ENCODE results near the gene NALCN.
A peak's percentile ranks its signal among the peaks of the same experiment; 100 is the strongest.

Gene NALCN

DNA sequence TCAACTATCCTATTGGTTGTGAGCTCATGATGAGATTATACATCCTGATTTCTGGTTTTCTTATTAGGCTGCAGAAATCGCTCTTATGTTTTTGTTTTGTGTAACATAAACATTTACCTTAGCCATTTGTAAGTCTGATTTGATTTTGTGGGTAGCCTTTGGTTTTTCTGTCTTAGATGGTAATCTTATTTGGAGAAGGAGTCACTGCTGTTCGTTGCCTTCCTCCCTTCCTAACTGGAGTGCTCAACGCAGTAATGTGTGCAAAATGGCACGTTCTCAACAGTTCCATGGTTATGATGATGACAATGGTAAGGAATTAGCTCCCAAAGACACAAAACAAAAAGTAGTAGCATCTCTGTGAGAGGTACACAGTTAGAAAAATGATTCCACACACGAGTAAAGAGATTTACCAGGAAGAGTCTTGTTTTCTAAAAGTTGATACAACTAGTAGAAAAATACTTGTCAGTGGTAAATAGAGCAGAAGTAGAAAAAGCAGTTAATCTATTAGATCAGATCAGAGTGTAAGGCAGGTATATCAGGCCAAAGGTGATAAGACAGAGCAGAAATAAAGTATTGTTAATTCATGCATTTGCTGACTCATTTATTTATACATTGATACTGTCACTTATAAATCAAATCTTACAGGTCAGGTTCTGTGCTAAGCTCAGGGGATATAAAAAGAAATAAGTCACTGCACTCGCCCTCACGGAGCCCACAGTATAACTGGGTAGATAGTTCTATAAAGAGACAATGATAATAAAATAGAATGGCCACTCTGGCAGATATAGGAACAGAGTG, 270.0 kb downstream of the NALCN start:
- H3K4me3 Mint-ChIP-seq, result no peak overlapping the region
- TF ChIP-seq, protein P1, sequence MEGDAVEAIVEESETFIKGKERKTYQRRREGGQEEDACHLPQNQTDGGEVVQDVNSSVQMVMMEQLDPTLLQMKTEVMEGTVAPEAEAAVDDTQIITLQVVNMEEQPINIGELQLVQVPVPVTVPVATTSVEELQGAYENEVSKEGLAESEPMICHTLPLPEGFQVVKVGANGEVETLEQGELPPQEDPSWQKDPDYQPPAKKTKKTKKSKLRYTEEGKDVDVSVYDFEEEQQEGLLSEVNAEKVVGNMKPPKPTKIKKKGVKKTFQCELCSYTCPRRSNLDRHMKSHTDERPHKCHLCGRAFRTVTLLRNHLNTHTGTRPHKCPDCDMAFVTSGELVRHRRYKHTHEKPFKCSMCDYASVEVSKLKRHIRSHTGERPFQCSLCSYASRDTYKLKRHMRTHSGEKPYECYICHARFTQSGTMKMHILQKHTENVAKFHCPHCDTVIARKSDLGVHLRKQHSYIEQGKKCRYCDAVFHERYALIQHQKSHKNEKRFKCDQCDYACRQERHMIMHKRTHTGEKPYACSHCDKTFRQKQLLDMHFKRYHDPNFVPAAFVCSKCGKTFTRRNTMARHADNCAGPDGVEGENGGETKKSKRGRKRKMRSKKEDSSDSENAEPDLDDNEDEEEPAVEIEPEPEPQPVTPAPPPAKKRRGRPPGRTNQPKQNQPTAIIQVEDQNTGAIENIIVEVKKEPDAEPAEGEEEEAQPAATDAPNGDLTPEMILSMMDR (IDR thresholded peaks at IDR 0.05; ENCODE audit: unreplicated experiment in 3 of 3), result no peak
- no peaks in the 10 kb centered on the region for H3K4me1 Mint-ChIP-seq
- H3K27me3 Mint-ChIP-seq (ENCODE audit: low read depth), result peaks cover 4% of the 10 kb centered on the region
- no peak overlapping the region for H3K27ac Mint-ChIP-seq
- no peaks in the 10 kb centered on the region for H3K36me3 Mint-ChIP-seq (ENCODE audit: low read depth)
- H3K9me3 Mint-ChIP-seq, result no peaks in the 10 kb centered on the region

DNA sequence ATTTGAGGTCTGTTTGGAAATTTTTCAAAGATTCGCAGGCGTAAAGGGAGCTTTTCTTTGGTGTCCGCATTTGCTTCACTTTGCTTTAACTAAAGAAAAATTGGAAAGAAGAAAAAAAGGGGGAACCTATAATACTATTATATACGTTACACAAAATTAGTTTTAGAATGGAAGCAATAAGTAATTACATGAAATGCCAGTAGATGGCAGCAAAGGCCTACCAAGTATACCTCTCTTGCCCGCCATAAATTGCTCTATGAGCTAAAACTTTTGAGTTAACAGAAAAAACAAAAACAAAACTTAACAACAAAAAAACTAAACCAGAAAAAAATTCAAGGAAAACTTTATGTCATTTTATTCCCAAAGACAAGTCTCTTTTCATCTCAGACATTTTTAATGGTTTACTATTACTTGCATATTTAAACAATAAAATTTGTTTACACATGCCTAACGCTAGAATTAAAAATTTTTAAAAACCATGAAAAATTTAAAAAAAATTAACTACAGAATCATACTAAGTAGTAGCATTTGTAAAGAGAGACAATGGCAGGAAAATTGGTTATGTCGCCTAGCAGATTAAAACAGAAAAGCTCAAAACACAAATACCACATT, 271.4 kb downstream of the NALCN start:
- Mint-ChIP-seq H3K27me3 (ENCODE audit: low read depth) (peaks cover 4% of the 10 kb centered on the region), H3K9me3 (no peaks in the 10 kb centered on the region), H3K4me1 (no peaks in the 10 kb centered on the region), H3K36me3 (ENCODE audit: low read depth) (no peaks in the 10 kb centered on the region), H3K27ac (no peak overlapping the region), H3K4me3 (no peak overlapping the region)
- TF ChIP-seq, protein P1 (IDR thresholded peaks at IDR 0.05; ENCODE audit: unreplicated experiment in 3 of 3), result peak; percentile 74 to 78 (median 76)

DNA sequence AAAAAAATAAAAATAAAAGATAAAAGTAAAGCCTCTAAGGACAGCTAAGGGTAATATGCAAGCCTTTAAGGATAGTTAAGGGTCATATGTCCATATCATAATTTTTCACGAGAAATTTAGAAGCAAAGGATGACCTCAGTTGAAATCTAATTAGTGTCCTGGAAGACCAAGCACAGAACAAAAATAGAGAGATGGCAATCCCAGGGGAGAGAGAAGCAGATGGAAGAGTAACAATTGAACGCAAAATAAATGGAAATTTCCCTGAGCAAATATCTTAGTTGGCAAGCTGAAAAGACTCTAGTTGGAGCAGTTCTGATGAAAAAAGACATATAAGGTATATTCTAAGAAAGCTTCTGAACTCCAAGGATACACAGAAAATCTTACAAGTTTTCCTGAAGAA, 275.4 kb downstream of the NALCN start:
- no peaks in the 10 kb centered on the region for H3K4me1 Mint-ChIP-seq
- H3K36me3 Mint-ChIP-seq (ENCODE audit: low read depth), result no peaks in the 10 kb centered on the region
- H3K27ac Mint-ChIP-seq, result no peak overlapping the region
- no peak overlapping the region for H3K4me3 Mint-ChIP-seq
- TF ChIP-seq, protein P1 (IDR thresholded peaks at IDR 0.05; ENCODE audit: unreplicated experiment in 3 of 3), result no peak
- peaks cover 15% of the 10 kb centered on the region for H3K27me3 Mint-ChIP-seq (ENCODE audit: low read depth)
- peaks cover 2% of the 10 kb centered on the region for H3K9me3 Mint-ChIP-seq

DNA sequence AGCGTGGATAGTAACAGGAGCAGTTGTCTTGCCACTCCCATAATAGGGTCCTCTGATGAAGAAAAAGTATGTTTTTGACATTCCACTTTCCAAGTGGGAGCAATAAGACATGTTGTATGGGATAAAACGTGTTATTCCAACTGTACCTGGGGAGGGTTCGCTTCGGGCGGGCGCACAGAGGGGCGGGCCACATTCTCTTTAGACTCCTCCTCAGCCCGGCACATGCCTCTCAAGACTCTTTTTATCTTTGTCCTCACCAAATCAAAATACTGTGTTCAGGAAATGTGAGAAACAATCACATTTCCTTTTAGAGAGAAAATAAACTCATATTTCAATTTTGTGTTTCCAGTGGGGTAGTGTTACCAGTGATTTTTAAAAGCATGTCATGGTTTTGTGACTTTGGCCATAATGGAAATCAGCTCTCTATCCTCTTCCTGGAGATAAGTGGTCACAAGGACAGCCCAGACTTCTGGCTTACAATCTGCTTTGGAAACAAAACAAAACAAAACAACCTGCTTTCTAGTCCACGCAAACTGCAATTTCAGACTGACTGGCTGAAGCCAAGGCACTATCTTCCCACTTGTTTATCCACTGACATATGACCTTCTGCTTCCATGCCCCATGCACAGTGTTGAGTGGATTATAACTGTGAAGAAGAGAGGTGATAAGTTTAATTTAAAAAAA, 276.1 kb downstream of the NALCN start:
- Mint-ChIP-seq H3K27me3 (ENCODE audit: low read depth) (peaks cover 19% of the 10 kb centered on the region), H3K4me1 (no peaks in the 10 kb centered on the region), H3K9me3 (peaks cover 2% of the 10 kb centered on the region), H3K27ac (no peak overlapping the region), H3K36me3 (ENCODE audit: low read depth) (no peaks in the 10 kb centered on the region), H3K4me3 (no peak overlapping the region)
- TF ChIP-seq, protein P1 (IDR thresholded peaks at IDR 0.05; ENCODE audit: unreplicated experiment in 3 of 3), result no peak

DNA sequence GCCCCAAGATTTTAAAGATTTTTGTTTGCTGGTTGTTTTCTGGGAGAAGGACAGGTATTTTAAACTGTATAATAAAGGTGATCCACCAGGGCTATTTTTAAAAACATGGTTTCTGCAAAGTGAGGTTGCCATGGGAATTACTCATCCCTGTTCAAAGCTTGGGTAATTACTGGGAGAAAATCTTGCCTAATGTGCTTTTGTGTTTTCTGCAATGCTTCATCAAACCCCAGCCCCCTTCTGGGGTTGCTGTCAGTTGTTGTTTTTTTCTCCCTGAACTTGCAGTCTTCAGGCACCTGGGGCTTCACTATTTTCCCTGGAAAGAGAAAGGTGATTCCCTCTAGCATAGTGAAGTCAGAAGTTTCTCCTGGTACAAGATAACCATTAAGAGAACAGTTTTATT, 277.2 kb downstream of the NALCN start:
- peaks cover 19% of the 10 kb centered on the region for H3K27me3 Mint-ChIP-seq (ENCODE audit: low read depth)
- no peak overlapping the region for H3K27ac Mint-ChIP-seq

More for the DNA sequence above, 277.2 kb downstream of the NALCN start:
- H3K4me3 Mint-ChIP-seq, result no peak overlapping the region
- peaks cover 2% of the 10 kb centered on the region for H3K9me3 Mint-ChIP-seq
- TF ChIP-seq, protein P1 (IDR thresholded peaks at IDR 0.05; ENCODE audit: unreplicated experiment in 3 of 3), result no peak
- no peaks in the 10 kb centered on the region for H3K4me1 Mint-ChIP-seq
- no peaks in the 10 kb centered on the region for H3K36me3 Mint-ChIP-seq (ENCODE audit: low read depth)
